ENCODE data around the gene SLC39A11.

- TF ChIP-seq CTCF (IDR thresholded peaks at IDR 0.05) (no peak), EZH2 (IDR thresholded peaks at IDR 0.05) (no peak), EZH2phosphoT487 (IDR thresholded peaks at IDR 0.05) (no peak)
Observed at GRCh38 chr17:72754513-72754912, 338.0 kb downstream of the SLC39A11 start.
